ENCODE data around the gene FPR1. TPM values are rescaled to one million over a fixed set of nuclear protein-coding genes. Genes with fewer than 3 reads are reported as not detected.
A peak's percentile ranks its signal among the peaks of the same experiment; 100 is the strongest.

FPR1 gene
- total and polyA plus RNA-seq, 2 of the 8 experiments (the other 6 are each of a cell fraction or from before 2014, with no cell fraction given) = 0.11 TPM; not detected in 1

DNA sequence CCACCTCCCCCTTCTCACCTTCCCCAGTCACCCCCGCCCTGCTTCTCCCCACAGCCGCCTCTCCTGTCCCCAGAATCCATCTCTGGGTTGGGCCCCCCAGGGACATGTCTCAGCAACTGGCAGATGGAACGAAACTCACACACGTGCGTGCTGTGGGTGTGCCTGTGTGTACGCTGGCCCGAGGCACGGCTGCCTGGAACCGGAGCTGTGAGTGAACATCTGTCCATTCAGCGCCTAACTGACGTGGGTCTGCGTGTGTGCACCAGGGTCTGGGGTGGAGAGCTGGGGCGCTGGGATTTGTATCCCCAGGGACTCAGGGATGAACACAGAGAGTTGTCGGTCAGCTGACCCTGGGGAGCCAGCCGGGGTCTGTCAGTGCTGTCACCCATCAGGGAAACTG is 27.1 kb downstream of the FPR1 start:
- peak overlapping the region; percentile 31; the same call in 1 of the 2 replicates for H4K8ac ChIP-seq (ENCODE audit: extremely low read depth, insufficient read depth, low read length)
- CTCF ChIA-PET (ENCODE audit: partially characterized antibody) = interaction anchor here (1.6 to 1.7 kb wide), 2 partner anchors 10 to 53 kb away, joined by 4 to 5 read pairs; no protein-coding TSS in a partner anchor
- no peak overlapping the region for H3K56ac ChIP-seq (replicated peaks; ENCODE audit: insufficient read length, low read depth, low read length)
- no peak overlapping the region for H2BK12ac ChIP-seq (ENCODE audit: low read depth, low read length)
- no peak overlapping the region for H3K23ac ChIP-seq (ENCODE audit: insufficient read length)
- no peak for DNase-seq (ENCODE audit: low read depth in 1 of 2, low spot score in 2 of 2)
- no peaks in the 10 kb centered on the region for H3K79me2 ChIP-seq (ENCODE audit: control insufficient read depth in 1 of 2, insufficient read depth in 2 of 2, low read length in 2 of 2)
- H2BK15ac ChIP-seq (ENCODE audit: low read length) = no peak overlapping the region
- no peak overlapping the region for H2AK5ac ChIP-seq (ENCODE audit: low read depth, low read length)
- H3K9me3 ChIP-seq (ENCODE audit: insufficient read depth in 2 of 2, low read depth in 1 of 2, low read length in 1 of 2) = no peaks in the 10 kb centered on the region
- H2BK5ac ChIP-seq (ENCODE audit: low read depth, low read length) = no peak overlapping the region
- no peak overlapping the region for H3K27ac ChIP-seq (ENCODE audit: low read depth, low read length)
- no peaks in the 10 kb centered on the region for H4K20me1 ChIP-seq (replicated peaks in 1 of 2; ENCODE audit: control insufficient read depth in 1 of 2, insufficient read depth in 2 of 2, low read length in 2 of 2)
- no peak overlapping the region for H3K14ac ChIP-seq (ENCODE audit: insufficient read length)
- H3K4me1 ChIP-seq (replicated peaks in 1 of 4; ENCODE audit: control insufficient read depth in 3 of 4, insufficient read depth in 4 of 4, low read length in 3 of 4) = peaks cover 0 to 7% (median 2%) of the 10 kb centered on the region in 4 experiments; a peak in 3 of 7 replicates
- no peak overlapping the region for H2AFZ ChIP-seq (ENCODE audit: low read length)
- no peaks in the 10 kb centered on the region for H3K79me1 ChIP-seq (ENCODE audit: low read depth, low read length)
- POLR2A ChIA-PET (ENCODE audit: partially characterized antibody) = interaction anchor here (0.7 to 0.8 kb wide), 2 partner anchors 22 to 324 kb away, joined by 3 read pairs; partner anchors contain the start of gene ZNF432
- H3K18ac ChIP-seq (ENCODE audit: extremely low read depth, low read length) = no peak overlapping the region
- H4K91ac ChIP-seq (replicated peaks; ENCODE audit: insufficient read length, low read length) = no peak overlapping the region
- H3K9ac ChIP-seq (replicated peaks in 1 of 4; ENCODE audit: extremely low read depth in 1 of 4, low read depth in 3 of 4, low read length in 3 of 4) = no peak overlapping the region
- peaks cover 0 to 11% (median 5%) of the 10 kb centered on the region in 4 experiments; a peak in 6 of 7 replicates for H3K27me3 ChIP-seq (replicated peaks in 1 of 4; ENCODE audit: control insufficient read depth in 3 of 4, extremely low read depth in 1 of 4, insufficient read depth in 3 of 4, low read length in 3 of 4)
- FAIRE-seq = no peak
- H3K4me3 ChIP-seq (ENCODE audit: extremely low read depth in 1 of 4, insufficient read depth in 2 of 4, low read depth in 3 of 4, low read length in 4 of 4) = no peak overlapping the region
- H2BK120ac ChIP-seq (replicated peaks; ENCODE audit: low read depth, low read length) = no peak overlapping the region
- H3K36me3 ChIP-seq (ENCODE audit: control insufficient read depth in 2 of 4, insufficient read depth in 4 of 4, low read length in 3 of 4) = no peaks in the 10 kb centered on the region
- no peak overlapping the region for H4K5ac ChIP-seq (ENCODE audit: insufficient read length, low read depth, low read length)
- H3K4me2 ChIP-seq (ENCODE audit: insufficient read depth in 1 of 2, low read depth in 2 of 2, low read length in 2 of 2) = no peak overlapping the region
- 82% methylated on average over 10 of the region's 15 CpGs; no CpG with 5 or more reads in 1 of the 2 experiments for WGBS, 2 experiments (ENCODE audit: extremely low coverage in 1 of 2, insufficient coverage in 1 of 2, insufficient read length in 1 of 2, insufficient replicate concordance in 2 of 2, low coverage in 1 of 2, low lambda C conversion rate in 2 of 2, missing lambda C conversion rate in 1 of 2)
- H3K23me2 ChIP-seq (ENCODE audit: low read depth, low read length) = peaks cover 3% of the 10 kb centered on the region; the same call in 1 of the 2 replicates
- H3K4ac ChIP-seq (replicated peaks; ENCODE audit: insufficient read length, low read depth, low read length) = no peak overlapping the region
- H2BK20ac ChIP-seq (ENCODE audit: low read length) = no peak overlapping the region
- TF ChIP-seq CEBPB (IDR thresholded peaks at IDR 0.05; ENCODE audit: low read depth, low read length) = no peak
- no peak for TF ChIP-seq TEAD4 (IDR thresholded peaks at IDR 0.05; ENCODE audit: low read depth, low read length)
- TF ChIP-seq POLR2AphosphoS5 (IDR thresholded peaks at IDR 0.05; ENCODE audit: low read depth, low read length) = no peak
- no peak for TF ChIP-seq SAP30 (IDR thresholded peaks at IDR 0.05; ENCODE audit: insufficient read depth, insufficient replicate concordance, low read length)
- TF ChIP-seq, protein P1, sequence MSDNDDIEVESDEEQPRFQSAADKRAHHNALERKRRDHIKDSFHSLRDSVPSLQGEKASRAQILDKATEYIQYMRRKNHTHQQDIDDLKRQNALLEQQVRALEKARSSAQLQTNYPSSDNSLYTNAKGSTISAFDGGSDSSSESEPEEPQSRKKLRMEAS (IDR thresholded peaks at IDR 0.05) = no peak
- no peak for TF ChIP-seq CHD2 (IDR thresholded peaks at IDR 0.05; ENCODE audit: low read length)
- no peak for TF ChIP-seq JUND (IDR thresholded peaks at IDR 0.05; ENCODE audit: low read length)
- no peak for TF ChIP-seq RBBP5 (IDR thresholded peaks at IDR 0.05; ENCODE audit: borderline replicate concordance, low read depth, low read length)
- no peak for TF ChIP-seq TCF12 (IDR thresholded peaks at IDR 0.05; ENCODE audit: low read depth, low read length)
- TF ChIP-seq, protein P2, sequence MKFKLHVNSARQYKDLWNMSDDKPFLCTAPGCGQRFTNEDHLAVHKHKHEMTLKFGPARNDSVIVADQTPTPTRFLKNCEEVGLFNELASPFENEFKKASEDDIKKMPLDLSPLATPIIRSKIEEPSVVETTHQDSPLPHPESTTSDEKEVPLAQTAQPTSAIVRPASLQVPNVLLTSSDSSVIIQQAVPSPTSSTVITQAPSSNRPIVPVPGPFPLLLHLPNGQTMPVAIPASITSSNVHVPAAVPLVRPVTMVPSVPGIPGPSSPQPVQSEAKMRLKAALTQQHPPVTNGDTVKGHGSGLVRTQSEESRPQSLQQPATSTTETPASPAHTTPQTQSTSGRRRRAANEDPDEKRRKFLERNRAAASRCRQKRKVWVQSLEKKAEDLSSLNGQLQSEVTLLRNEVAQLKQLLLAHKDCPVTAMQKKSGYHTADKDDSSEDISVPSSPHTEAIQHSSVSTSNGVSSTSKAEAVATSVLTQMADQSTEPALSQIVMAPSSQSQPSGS (IDR thresholded peaks at IDR 0.05; ENCODE audit: low read length) = no peak
- TF ChIP-seq POLR2A (IDR thresholded peaks at IDR 0.05; ENCODE audit: control extremely low read depth in 1 of 2, low read depth in 2 of 2, low read length in 2 of 2) = no peak
- no peak for TF ChIP-seq RFX5 (IDR thresholded peaks at IDR 0.05; ENCODE audit: borderline replicate concordance, low read depth, low read length)
- TF ChIP-seq CBX8 (IDR thresholded peaks at IDR 0.05; ENCODE audit: borderline replicate concordance, low read depth, low read length) = no peak
